Measurements from ENCODE around the gene CINP. TPM values are rescaled to one million over a fixed set of nuclear protein-coding genes. Genes with fewer than 3 reads are reported as not detected.

The CINP gene
- 33.7 TPM for total RNA-seq
- long read RNA-seq, full-length matches to known transcripts: 37 of 48 reads
- long read RNA-seq, partial matches to known transcripts: 3 of 48 reads
- long read RNA-seq, other reads (novel, unspliced or antisense): 8 of 48 reads

DNA sequence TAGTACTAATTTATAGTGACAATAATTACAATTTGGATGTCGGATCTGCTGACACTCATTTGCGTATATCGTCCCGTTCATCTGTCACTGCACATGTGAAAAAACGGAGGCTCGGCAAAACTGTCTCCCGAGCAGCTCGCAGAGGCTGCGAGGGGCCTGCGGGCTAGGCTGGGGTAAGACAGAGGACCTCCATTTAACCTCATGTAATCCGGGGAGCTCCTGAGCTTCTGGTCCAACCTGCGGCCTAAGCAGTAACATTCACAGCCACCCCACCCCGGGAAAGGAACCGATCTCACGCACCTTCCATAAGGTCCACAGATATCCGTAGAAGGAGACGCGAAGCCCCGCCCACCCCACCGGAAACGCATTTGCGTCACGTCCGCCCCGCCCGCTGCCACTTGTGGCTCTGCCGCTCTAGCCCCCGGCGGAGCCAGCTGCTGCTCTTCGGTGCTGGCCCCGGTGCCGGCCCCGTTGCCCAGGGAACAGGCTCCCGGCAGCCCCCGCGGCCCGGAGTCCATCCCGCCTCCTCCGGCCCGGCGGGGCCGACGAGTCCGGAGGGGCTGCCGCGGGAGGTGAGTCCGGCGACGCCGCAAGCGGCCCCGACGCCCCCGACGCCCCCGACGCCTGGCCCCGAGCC, at the start of gene CINP, which contains the start of gene TECPR2:
Gene CINP, minus strand, starts transcription at position 346 of the 637 bp plus-strand sequence. Its CDS starts 39 bp downstream, at position 307.
Gene TECPR2, plus strand, starts transcription at position 397 of the 637 bp plus-strand sequence. CDS start 13,781 bp downstream, outside the sequence.
- DNase-seq: peak; percentile 99
- intact Hi-C loops (cut with micrococcal nuclease): no loop called here
- ATAC-seq: peak; percentile 99

DNA sequence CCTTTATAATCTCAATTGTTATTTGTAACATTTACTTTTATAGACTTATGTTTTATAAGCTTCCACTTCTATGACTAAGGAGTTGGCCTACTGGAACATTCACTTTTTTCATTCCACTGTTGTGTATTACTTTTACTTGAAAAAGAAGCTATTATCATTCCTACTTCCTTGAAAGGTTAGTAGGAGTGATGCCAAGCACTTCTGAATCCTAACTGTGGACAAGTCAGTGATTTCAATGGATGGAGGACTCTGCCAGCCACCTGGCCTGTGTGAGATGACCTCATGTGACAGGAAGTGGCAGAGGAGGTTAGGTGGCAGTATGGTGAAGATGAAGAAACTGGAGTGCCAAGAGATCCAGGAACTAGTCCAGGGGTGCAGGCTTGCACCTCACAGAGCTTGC, 46.0 kb upstream of the CINP start:
- DNase-seq (peak; percentile 40), ATAC-seq (peak; percentile 74)
- intact Hi-C loops (cut with micrococcal nuclease): no loop called here

DNA sequence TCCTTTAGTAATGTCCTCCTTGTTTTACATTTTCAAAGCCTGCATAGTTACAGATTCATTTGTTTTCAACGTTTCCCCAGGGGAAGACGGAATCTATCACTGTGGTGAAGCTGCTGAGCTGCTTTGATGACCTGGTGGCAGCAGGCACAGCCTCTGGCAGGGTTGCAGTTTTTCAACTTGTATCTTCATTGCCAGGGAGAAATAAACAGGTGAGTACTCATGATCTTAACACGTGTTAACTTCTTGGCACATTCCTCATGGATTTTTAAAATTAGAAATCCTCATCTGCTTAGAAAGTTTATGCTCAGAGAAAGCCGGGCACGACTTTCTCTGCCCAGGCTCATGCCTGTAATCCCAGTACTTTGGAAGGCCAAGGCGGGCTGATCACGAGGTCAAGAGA, 44.6 kb upstream of the CINP start:
- ATAC-seq: peak; percentile 74
- intact Hi-C loops (cut with micrococcal nuclease): no loop called here
- DNase-seq: peak; percentile 37

DNA sequence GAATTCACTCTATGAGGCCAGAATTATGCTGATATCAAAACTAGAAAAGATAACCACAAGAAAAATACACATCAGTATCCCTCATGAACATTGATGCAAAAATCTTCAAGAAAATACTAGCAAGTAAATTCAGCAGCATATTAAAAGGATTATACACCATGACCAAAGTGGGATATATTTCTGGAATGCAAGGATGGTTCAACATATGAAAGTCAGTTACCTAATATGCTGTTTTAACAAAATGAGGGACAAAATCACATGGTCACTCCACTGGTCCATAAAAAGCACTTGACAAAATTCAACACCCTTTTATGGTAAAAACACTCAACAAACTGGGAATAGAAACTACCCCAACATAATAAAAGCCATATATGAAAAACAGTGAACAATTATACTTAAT, 40.3 kb upstream of the CINP start:
- ATAC-seq: no peak
- DNase-seq: no peak
- intact Hi-C loops (cut with micrococcal nuclease): no loop called here

DNA sequence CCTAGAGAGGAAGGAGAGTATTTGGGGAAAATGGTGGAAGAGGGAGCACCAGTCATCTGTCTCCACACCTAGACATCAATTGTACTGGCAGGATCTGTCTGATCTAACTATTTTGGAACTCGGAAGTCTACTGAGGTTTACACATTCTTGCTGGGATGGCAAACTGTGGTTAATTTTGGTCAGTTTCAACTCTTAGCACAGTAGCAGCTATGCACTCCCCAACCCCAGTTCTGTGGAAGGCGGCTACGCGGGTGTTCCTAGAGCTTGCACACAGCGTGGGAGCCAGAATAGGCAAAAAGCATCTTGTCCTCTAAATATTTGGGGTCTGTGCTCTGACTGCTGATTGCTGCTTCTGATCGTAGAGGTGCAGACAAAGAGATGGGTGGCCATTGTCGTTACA, 33.8 kb upstream of the CINP start:
- ATAC-seq (no peak), DNase-seq (no peak)
- intact Hi-C loops (cut with micrococcal nuclease): no loop called here

DNA sequence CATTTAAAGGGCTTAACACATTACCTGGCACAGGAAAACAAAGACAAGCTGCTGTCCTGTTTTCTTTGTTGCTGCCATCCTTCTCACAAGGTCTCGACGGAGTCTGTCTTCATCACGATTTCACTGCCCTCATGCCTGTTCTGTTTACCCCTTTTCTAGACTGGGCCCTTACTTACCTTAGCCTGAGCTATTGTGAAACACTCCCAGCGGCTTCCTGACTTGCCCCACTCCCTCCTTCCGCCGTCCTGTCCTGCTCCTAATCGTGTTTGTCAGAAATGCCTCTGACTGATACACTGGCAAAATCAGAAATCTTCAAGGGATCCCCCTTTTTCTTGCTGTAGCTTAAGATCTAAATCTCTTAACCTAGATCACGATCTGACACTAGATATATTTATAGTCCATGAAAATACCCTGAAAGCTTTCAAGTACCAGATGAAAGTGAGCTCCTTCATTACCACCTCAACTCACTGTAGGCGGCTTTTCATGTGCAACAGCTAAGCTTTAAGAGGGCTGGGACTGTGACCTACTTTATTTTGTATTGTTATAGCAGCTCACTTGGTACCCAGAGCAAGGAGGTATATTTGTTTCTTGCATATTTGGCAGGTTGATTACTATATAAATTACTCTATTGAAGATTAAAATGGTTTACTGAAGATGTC, 32.2 kb upstream of the CINP start:
- intact Hi-C loops (cut with micrococcal nuclease): no loop called here
- ATAC-seq: no peak
- no peak for DNase-seq

DNA sequence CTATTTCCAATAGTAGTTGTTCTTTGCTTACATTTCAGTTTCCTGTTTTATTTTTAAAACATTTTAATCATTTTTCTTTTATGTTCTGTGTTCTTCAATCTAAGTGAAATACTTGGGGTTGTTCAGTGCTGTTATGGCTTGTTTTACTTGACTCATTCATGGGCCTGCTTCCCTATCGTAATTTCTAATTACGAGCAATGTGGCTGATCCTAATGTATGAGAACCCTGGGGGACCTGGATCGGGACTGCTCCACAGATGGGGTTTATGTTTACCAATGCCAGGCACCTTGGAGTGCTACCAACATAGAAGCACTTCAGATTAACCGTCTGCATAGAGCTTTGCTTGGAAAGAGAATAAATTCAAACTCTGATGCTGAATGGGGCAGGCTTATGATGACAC, 29.8 kb upstream of the CINP start:
- intact Hi-C loops (cut with micrococcal nuclease): no loop called here
- DNase-seq: no peak
- ATAC-seq: peak; percentile 65

DNA sequence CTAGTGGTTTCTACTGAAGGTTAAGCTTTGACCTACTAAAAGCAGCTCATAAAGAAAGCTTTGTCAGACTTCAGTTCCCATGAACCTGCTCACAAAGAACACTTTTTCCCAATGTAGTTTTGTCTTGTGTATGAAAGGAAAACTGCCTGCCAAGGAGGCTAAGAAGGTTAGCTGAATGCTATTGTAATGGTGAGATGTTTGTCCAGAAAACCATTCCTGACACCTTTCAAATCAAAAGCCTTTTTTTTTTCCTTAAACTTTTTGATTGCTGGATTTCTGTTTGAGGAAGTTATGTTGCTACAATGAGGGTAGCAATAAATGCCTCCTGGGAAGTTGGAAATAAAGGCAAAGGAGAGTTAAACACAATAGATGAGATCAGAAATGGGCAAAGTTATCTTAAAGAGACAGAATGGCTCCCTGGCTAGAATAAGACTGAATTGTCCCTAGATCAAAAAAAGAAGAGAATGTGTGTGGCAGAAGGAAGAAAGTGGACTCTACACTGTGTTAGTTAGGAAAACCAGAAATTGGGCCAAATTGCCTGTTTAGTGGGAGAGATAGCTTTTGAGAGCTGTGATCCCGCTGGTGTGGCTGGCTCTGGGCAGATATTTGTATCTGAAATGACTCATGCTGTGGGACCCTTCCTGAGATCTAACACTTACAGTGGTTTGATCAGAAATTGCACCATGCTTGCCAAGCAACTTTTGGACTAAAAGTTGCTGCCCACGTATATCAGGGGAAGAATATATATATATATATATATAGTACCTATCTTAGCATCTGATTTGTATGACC, 27.6 kb upstream of the CINP start:
- ATAC-seq (no peak), DNase-seq (no peak)
- intact Hi-C loops (cut with micrococcal nuclease): no loop called here

DNA sequence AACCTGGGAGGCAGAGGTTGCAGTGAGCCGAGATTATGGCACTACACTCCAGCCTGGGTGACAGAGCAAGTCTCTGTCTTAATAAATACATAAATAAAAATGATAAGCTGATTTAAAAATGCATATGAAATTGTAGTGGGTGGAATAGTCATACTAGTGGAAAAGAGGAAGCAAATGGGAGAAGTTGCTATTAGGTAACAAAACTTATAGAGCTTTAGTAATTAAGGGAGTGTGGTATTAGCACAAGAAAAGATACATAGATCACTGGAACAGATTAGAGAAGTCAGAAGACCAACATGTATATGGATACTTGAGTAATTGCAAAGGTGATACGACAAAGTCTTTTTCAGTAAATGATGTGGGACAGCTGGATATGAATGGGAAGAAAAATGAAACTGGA, 26.6 kb upstream of the CINP start:
- ATAC-seq: no peak
- intact Hi-C loops (cut with micrococcal nuclease): no loop called here
- DNase-seq: no peak

DNA sequence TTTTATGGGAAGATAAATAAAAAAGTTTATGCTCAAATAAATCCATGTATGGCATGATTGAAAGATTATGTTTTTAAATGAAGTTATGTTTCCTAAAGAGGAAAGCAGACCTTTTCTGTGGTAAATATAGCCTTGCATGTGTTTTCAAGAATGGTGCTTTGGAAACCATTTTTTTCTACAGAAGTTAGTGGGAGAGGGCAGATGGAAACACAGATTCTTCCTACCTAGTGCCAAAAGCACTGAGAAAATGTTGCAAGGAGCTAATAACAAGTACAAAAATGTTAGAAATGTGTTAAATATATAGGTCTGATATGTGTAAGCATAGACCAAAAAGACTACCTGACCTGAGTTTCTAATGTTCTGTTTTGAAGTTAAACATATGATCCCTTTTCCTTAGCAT, 24.4 kb upstream of the CINP start:
- no peak for DNase-seq
- intact Hi-C loops (cut with micrococcal nuclease): no loop called here
- ATAC-seq: no peak

DNA sequence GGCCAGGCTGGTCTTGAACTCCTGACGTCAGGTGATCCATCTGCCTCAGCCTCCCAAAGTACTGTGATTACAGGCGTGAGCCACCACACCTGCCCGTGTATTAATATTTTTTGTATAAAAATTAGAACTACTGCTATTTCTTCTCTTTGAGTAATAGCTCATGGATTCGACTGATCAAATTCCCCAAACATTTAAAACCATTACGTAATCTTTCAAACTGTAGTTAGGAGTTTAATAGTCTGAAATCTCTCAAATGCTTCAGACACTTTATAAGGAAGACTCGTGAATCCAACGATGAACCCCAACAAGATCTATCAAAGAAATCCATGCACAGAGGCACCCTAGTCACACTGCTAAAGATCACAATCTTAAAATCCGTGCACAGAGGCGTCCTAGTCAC, 16.1 kb upstream of the CINP start:
- intact Hi-C loops (cut with micrococcal nuclease): no loop called here
- DNase-seq (no peak), ATAC-seq (no peak)

DNA sequence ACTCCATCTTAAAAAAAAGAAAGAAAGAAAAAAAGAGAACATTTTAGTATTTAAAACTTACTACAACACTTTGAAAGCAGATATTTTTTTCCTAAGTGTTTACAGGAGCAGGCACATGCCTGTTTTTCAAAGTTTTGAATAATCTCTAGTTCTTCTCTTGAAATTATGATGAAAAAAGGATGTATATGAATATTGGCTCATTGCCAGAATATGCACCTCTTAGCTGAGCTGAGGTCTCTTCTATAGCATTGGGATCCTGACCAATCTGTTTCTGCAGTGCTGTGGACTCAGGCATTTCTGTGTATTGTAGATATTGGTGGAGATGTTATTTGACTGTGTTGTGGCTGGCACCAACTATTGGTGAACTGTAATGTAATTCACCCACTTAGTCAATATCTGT, 15.0 kb upstream of the CINP start:
- DNase-seq (no peak), ATAC-seq (no peak)
- intact Hi-C loops (cut with micrococcal nuclease): no loop called here

DNA sequence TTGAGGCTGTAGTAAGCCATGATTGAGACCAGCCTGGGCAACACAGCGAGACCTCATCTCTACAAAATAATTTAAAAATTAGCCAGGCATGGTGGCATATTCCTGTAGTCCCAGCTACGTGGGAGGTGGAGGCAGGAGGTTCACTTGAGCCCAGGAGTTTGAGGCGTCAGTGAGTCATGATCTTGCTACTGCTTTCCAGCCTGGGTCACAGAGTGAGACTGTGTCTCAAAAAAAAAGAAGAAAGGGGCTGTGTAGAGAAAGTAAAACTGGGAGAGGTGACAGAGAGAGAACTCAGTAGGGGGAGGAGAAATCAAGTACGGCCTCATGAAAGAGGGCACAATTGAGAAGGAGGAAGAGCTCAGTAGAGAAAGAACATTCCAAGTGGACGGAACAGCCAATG, 12.4 kb upstream of the CINP start:
- ATAC-seq: no peak
- intact Hi-C loops (cut with micrococcal nuclease): no loop called here
- no peak for DNase-seq

DNA sequence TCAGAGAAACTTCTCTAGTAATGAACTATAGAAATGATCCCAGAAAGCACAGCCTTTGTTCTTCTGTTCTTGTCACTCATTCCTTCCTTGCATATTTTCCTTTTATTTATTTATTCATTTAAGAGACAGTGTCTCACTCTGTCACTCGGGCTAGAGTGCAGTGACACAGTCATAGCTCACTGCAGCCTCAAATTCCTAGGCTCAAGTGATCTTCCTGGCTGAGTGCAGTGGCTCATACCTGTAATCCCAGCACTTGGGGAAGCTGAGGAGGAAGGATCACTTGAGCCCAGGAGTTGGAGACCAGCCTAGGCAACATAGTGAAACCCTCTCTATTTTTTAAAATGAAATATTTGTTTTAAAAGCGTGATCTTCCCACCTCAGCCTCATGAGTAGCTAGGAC, 11.6 kb upstream of the CINP start:
- ATAC-seq (no peak), DNase-seq (no peak)
- intact Hi-C loops (cut with micrococcal nuclease): no loop called here

DNA sequence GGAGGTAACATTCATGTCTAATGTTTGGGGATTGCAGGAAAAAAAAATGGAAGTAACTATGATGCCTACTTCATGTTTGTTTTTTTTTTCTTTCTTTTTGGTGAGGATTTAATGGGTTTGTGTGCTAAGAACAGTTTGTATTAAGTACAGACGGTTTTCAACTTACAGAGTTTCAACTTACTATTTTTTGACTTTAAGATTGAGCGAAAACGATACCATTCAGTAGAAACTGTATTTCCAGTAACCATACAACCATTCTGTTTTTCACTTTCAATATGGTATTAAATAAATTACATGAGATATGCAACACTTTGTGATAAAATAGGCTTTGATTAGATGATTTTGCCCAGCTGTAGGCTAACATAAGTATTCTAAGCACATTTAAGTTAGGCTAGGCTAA, 10.4 kb upstream of the CINP start:
- DNase-seq (no peak), ATAC-seq (no peak)
- intact Hi-C loops (cut with micrococcal nuclease): no loop called here

DNA sequence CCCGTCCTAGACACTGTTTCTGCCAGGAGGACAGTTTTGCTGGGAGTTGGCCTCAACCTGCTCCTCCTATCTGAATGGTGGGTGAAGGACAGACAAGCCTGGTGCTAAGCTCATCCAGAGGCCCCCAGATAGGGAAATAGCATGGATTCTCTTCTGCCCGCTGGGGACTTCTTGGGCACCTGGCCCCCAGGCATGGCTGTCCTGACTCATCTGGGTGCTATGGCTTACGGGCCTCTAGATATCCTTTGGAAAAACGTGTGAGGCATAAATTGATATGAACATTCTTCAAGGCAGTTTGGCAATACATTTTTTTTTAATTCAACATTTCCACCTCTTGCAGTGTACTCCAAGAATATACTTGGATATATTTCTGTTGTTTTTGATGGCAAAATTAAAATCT, 8.7 kb upstream of the CINP start:
- DNase-seq: no peak
- intact Hi-C loops (cut with micrococcal nuclease): no loop called here
- ATAC-seq: no peak

DNA sequence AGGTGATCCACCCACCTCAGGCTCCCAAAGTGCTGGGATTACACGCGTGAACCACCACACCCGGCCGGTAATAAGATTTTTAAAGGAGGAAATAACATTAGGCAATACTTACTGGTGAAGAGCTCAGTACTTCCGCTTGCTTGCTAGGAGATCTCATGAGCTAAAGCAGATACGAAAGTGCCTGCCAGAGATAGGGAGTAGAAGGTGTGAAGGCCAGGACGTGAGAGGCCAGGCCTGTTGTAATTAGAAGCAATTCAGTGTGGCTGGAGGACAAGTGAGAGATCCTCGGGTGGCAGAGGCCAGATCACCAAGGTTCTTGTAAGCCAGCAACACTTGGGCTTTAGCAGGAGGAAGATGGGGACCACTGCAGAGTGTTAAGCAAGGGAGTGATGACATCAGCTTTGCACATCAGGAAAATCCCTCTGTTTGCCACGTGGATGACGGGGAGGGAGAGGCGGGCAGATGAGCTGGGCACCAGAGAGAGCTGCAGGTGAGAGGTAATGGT, 7.7 kb upstream of the CINP start:
- intact Hi-C loops (cut with micrococcal nuclease): no loop called here
- peak; percentile 73 for ATAC-seq
- peak; percentile 31 for DNase-seq

DNA sequence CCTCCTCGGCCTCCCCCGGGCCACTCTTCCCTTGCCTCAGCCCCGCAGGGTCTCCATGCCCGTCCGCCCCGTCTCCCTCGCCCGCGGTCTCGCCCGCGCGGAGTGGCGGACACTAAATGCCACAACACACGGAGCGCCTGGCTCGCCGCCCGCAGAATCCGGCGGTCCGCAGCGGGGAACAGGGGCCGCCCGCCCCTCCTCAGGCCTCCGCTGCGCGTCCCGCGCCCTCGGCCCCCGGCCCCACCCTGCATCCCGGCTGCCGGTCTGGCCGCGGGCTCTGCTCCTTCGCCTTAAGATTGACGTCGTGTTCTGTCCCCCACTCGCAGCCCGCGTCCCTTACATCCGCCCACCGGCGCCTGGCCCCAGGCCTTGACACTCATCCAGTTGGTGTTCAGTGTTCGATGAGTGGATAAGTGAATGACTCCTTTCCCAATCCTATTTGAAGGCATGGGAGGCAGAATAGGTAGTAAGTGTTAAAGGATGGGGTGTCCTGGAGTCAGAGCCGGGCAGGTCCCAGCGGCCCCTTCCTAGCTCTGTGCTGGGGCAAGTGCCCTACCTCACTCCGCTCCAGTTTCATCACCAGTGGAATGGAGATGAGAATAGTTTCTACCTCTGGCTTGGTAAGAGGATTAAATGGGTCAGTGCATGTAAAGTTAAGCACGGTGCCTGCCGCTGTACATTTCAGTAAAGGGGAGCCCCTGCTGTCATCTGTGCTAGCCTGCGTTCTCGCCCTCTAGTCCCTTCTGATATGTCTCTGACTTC, 673 bp upstream of the CINP start:
- ATAC-seq (peak; percentile 57), DNase-seq (peak; percentile 75)
- intact Hi-C loops (cut with micrococcal nuclease): no loop called here

DNA sequence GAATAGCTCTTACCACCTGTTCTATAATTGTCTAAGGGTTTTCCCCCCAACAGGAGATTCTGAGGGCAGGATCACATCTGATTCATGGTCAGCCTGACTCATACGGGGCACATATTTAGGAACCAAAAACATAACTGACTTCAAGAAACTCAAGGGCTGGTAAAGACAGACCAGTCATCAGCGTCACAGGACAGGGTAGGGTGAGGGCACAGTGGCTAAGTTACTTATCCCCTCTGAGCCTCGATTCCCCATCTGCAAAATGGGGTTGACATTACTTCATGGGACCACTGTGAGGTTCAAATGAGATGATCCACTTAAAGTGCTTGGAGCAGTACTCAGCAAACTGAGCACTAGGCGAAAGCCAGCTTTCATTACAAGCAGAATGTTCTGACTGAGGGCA, 606 bp downstream of the CINP start:
- no peak for DNase-seq
- intact Hi-C loops (cut with micrococcal nuclease): no loop called here
- ATAC-seq: peak; percentile 3

Measured in left ventricle myocardium superior (tissue), 1 donor.